ENCODE results near the gene CYSRT1.
"Not testable (repeated sequence)": the region's sequence is repeated elsewhere in the genome, so short reads cannot be mapped to it uniquely, and the experiment has no call there.

The CYSRT1 gene

DNA sequence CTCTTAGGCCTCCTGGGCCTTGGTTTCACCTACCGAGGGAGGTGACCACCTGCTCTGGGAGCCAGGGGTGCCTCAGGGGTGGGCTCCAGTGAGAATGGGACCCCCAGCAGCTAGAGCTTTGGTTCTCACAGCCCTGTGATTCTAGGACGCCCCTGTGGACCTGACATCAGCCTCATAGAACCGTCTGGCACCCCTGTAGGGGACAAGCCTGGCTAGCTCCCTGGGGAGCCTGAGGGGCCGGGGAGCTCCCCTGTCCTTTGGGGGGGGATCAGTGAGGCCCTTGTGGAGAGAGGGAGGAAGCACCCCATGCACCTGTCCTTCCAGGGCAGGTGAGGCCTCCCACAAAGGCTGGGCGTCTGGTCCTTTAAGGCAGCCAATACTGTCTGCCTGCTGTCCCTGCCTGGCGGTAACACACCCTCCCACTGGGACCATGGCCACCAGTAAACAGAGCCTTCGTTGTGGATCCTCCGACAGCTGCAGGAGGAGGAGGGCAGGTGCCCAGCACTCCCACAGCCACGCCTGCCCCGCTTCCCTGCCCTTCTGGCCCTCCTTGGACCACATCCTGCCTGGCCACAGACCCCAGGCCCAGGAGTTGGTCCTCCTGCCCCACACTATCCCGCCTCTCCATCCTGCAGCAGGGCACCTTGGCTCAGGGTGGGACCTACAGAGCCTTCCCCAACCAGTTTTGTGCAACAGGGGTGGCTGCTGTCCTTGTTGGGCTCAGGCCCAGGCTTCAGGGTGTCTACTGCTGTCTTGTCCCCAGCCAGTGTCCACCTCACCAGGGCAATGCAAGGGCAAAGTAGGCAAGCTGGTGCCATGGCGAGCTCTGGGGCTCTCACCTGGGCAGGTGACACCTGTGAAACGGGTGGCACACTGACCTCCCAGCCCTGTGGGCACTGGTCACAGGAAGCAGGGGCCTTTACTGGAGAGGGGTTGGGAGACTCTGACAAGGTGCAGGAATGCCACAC, 13.1 kb downstream of the CYSRT1 start:
- DNase-seq (ENCODE audit: low spot score) = no peak

GRCh38 chr9:137239541-137240200, 14.7 kb downstream of the CYSRT1 start:
- DNase-seq (ENCODE audit: low spot score) = not testable (repeated sequence)

GRCh38 chr9:137240318-137240840, 15.4 kb downstream of the CYSRT1 start:
- DNase-seq (ENCODE audit: low spot score) = peak; percentile 85

GRCh38 chr9:137240841-137241489, 16.0 kb downstream of the CYSRT1 start, which contains the start of gene TUBB4B:
Gene TUBB4B (plus strand): TSS chr9:137241287. CDS start chr9:137241361, 74 bp downstream.
- peak; percentile 98 for DNase-seq (ENCODE audit: low spot score)

DNA sequence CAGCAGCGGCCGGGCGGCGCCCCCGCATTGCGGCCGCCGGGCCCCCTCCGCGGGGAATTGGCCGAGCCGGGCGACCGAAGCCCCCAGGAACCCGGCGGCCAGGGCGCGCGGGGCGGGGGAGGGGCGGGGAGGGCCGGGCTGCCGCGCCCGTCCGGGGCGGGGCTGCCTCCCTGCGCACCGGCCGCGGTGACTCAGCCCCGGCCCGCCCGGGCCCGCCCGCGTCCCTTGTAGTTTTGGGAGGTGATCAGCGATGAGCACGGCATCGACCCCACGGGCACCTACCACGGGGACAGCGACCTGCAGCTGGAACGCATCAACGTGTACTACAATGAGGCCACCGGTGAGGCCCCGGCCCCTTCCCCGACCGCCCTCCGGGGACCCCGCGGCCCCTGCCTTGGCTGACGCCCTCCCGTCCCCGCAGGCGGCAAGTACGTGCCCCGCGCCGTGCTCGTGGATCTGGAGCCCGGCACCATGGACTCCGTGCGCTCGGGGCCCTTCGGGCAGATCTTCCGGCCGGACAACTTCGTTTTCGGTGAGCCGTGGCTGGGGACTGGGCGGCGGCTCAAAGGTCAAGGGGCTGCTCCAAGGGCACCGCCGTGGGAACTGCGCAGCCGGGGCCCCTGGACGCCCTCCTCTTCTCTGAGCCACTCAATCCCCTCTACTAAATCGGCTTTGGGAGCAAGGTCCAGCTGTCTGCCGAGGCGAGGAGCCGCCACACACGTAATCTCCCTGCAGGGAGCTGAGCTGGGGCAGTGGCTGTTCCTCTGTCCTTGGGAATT, 16.7 kb downstream of the CYSRT1 start:
- DNase-seq (ENCODE audit: low spot score) = peak; percentile 88

DNA sequence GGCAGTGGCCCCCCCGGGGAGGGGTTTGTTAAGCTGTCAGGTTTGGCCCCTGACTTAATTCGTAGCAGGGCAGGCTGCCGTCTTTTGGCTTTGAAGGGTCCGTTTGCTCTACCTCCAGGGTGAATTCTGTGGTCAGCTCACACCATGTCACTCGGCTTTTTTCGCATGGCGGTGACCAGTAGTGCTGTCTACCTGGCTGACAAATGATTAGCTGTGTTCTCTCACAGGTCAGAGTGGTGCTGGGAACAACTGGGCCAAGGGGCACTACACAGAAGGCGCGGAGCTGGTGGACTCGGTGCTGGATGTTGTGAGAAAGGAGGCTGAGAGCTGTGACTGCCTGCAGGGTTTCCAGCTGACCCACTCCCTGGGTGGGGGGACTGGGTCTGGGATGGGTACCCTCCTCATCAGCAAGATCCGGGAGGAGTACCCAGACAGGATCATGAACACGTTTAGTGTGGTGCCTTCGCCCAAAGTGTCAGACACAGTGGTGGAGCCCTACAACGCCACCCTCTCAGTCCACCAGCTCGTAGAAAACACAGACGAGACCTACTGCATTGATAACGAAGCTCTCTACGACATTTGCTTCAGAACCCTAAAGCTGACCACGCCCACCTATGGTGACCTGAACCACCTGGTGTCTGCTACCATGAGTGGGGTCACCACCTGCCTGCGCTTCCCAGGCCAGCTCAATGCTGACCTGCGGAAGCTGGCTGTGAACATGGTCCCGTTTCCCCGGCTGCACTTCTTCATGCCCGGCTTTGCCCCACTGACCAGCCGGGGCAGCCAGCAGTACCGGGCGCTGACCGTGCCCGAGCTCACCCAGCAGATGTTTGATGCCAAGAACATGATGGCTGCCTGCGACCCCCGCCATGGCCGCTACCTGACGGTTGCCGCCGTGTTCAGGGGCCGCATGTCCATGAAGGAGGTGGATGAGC, 17.6 kb downstream of the CYSRT1 start:
- DNase-seq (ENCODE audit: low spot score) = no peak

- not testable (repeated sequence) for DNase-seq (ENCODE audit: low spot score)
These were observed 18.3 kb downstream of the CYSRT1 start for GRCh38 chr9:137243266-137243625.

- DNase-seq (ENCODE audit: low spot score) = no peak
These were observed 18.9 kb downstream of the CYSRT1 start for GRCh38 chr9:137243626-137244485.

DNA sequence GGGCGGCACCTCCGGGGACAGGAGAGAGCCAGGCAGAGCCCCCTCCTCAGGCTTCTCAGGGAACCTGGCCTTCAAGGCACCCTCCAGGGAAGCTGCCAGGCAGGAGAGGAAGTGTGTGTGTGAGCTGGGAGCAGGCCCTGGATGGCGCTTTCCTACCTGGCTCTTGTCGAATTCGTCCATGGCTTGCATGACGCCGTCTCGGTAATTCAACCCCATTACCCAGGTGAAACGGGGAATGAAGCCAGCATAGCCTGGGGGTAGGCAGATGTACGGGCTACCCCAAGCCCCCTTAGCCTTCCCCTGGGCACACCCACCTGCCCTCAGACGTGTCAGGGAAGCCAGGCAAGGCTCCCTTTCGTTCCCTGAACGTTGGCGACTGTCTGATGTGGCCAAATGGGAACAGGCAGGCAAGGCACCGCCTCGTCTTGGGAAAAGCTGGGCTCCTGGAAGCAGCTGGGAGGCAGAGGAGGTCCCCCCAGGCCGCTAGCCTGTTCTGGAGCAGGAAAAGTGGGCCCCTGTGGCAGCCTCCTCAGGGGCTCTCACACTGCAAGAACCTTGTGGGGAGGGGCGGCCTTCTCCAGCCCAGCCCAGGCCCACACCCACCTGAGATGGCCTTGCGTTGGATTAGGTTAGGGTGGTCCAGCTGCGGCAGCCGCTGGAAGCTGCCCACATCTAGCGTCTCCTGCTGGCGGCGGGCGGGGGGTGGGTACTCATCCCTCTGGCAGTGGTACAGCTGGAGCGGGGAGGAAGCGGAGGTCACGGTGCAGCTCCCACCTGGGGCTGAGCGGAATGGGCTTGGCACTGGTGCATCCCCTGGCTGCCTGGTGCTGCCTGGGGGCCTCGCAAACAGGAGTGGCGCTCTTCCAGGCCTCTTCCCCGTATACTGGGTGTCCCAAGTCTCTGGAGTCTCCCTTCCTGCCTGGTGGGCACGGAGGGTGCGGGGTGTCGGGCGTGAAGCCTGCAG, 19.8 kb downstream of the CYSRT1 start:
- DNase-seq (ENCODE audit: low spot score) = no peak

DNA sequence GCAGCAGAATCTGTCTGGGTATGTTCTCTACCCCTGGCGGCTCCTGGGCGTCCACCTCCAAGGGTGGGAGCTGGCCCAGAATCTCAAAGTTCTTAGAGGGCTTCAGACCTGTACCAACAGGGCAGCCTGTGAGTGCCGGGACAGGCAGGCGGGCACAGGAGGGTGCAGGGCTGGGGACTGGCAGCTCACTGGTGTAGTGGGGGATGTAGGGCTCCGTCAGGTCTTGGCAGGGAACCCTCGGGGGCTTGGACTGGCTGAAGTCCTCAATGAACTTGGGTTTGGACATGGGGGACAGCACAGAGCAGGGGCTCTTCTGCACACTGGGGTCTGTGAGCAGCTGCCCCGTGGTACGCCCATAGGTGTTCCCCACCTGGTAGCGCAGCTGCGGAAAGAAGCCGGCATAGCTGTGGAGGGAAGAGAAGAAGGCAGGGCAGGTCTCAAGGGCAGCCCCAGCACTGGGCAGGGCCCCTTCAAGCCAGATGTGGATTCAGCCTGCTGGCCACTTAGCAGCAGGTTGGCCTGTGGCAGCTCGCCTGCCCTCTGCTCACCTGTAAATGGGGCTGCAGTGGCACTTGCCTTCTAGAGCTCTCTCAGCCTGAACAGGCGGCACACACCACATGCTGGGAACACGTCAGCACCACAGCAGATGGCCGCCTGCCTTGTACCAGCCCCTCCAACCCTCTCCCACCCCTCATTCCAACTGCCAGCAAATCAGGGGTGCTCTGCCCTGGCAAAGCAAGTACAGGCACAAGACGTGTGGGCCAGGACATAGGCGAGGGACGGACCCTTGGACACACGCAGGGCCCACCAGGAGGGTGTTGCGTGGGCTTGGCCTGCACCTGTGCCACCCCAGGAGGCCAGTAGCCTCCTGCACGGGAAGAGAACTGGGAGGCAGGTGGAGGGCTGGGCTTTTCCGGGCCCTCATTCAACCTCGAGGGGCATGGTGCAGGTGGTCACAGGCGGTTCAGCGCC, 20.8 kb downstream of the CYSRT1 start:
- DNase-seq (ENCODE audit: low spot score) = no peak

GRCh38 chr9:137247135-137247915, 22.4 kb downstream of the CYSRT1 start:
- DNase-seq (ENCODE audit: low spot score) = no peak

DNA sequence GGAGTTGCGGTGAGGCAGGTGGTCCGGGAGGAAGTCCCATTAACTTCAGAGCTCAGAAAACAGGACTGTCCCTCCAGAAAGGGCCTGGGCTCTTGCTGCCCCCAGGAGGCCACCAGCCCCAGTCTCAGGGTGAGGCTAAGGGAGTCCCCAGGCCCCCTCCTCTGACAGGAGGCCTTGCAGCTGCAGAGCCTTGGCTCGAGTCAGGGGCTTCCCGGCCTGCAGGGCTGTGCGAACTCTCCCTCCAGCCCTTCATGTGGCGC, 22.9 kb downstream of the CYSRT1 start:
- DNase-seq (ENCODE audit: low spot score) = no peak

DNA sequence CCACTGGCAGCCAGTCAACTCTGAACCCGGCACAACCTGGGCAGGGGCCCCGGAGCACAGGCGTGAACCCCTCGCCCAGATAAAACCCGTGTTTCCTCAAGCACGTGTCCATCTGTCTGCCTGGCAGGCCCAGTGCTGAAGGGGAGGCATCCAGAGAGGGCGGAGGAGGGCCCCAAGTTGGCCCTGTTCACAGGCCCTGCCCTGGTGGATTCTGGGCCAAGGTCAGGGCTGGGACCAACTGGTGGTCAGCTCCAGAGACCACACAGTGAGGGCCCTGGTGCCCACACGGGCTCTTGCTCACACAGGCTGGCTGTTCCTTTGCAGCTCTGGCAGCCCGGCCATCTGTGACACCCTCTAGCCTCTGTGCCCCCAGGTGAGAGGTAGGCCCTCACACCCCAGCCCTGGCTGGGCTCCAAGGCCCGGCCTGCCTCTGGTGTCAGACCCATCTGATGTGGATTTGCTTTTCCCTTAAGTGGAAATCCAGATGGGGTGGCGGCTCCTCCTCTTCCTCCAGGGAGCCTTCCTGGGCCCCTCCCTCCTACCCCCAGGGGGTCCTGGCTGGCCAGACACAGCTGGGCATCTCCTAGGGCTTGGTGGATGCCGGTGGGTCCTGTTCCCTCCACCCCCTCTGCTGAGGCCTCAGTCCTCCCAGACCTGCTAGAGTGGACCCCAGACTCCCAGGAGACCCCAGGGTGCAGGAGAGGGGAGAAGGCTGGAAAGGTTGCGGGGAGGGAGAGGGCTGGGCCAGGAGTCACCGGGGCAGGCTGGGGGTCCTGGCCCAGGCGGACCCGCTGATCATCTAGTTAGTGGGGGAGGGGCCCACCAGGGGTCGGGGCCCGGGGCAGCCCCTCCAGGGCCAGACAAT, 25.6 kb downstream of the CYSRT1 start:
- no peak for DNase-seq (ENCODE audit: low spot score)

DNA sequence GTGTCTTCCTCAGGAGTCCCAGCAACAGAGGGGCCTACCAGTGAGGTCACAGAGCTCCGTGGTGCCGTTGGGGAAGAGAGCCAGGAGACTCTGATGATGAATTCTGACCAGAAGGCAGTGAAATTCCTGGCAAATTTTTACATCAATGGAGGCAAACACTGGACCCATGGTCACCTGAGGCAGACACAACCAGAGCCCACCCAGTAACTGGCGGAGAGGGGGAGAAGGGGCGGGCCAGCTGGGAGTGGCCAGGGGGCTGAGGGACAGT, 26.2 kb downstream of the CYSRT1 start, which contains the start of gene STPG3:
Gene STPG3 (plus strand): TSS at position 93 of the 268 bp plus-strand sequence. CDS start 1 bp downstream, at position 94.
- no peak for DNase-seq (ENCODE audit: low spot score)

- no peak for DNase-seq (ENCODE audit: low spot score)
These were observed 26.7 kb downstream of the CYSRT1 start for GRCh38 chr9:137251490-137252268.

Data from AG20443 (cell line).